Measurements from ENCODE around the gene GPR17.

Gene GPR17

GRCh38 chr2:127665267-127665893, 19.4 kb downstream of the GPR17 start:
- no peak for DNase-seq
- no peak overlapping the region for H3K4me3 ChIP-seq (ENCODE audit: low read depth, low read length)
- peaks cover 18% of the 10 kb centered on the region for H3K27me3 ChIP-seq
- H3K9me3 ChIP-seq: no peaks in the 10 kb centered on the region
- no peaks in the 10 kb centered on the region for H3K36me3 ChIP-seq
- no peaks in the 10 kb centered on the region for H3K4me1 ChIP-seq
- TF ChIP-seq CTCF (IDR thresholded peaks at IDR 0.05; ENCODE audit: low read depth, low read length): no peak

- Histone ChIP-seq H3K9me3 (no peaks in the 10 kb centered on the region), H3K36me3 (no peaks in the 10 kb centered on the region), H3K27me3 (peaks cover 15% of the 10 kb centered on the region), H3K4me3 (ENCODE audit: low read depth, low read length) (no peak overlapping the region), H3K4me1 (no peaks in the 10 kb centered on the region)
- no peak for DNase-seq
- no peak for TF ChIP-seq CTCF (IDR thresholded peaks at IDR 0.05; ENCODE audit: low read depth, low read length)
These were observed 23.1 kb downstream of the GPR17 start for GRCh38 chr2:127669056-127669455.

DNA sequence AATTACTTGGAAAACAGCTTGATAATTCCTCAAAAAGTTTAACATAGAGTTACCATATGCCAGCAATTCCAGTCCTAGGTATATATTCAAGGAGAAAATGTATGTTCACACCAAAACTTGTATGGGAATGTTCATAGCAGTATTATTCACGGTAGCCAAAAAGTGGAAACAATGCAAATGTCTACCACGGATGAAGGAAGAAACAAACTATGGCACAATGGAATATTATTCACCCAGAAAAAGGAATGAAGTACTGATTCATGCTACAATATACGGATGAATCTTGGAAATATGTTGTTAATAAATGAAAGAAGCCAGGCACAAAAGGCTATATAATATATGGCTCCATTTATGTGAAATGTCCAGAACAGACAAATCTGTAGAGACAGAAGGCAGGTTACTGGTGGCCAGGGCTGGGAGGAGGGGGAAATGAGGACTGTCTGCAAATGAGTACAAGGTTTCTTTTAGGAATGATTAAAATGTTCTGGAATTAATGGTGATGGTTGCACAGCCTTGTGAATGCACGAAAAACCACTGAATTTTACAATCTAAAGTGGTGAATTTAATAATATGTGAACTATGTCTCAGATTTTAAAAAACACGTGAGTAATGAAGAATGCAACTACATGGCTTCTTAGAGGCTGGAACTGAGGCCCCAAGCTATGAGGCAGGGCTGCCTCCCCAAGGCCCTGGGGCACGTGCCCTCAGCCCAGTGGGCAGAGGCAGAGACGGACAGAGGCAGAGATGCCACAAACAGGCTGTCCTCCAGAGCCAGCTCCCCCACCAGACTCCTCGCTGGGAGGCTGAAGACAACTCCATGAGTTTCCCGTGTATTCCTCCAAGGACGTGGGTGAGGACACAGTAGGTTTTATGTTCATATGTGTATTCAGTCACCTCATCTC, 24.4 kb downstream of the GPR17 start:
- Histone ChIP-seq H3K4me1 (no peaks in the 10 kb centered on the region), H3K9me3 (no peaks in the 10 kb centered on the region), H3K36me3 (no peaks in the 10 kb centered on the region), H3K27me3 (peaks cover 11% of the 10 kb centered on the region), H3K4me3 (ENCODE audit: low read depth, low read length) (no peak overlapping the region)
- TF ChIP-seq CTCF (IDR thresholded peaks at IDR 0.05; ENCODE audit: low read depth, low read length): no peak
- no peak for DNase-seq

- H3K9me3 ChIP-seq: no peaks in the 10 kb centered on the region
- no peak for TF ChIP-seq CTCF (IDR thresholded peaks at IDR 0.05; ENCODE audit: low read depth, low read length)
- peaks cover 14% of the 10 kb centered on the region for H3K27me3 ChIP-seq
These were observed 25.0 kb downstream of the GPR17 start for GRCh38 chr2:127670957-127671290.

DNA sequence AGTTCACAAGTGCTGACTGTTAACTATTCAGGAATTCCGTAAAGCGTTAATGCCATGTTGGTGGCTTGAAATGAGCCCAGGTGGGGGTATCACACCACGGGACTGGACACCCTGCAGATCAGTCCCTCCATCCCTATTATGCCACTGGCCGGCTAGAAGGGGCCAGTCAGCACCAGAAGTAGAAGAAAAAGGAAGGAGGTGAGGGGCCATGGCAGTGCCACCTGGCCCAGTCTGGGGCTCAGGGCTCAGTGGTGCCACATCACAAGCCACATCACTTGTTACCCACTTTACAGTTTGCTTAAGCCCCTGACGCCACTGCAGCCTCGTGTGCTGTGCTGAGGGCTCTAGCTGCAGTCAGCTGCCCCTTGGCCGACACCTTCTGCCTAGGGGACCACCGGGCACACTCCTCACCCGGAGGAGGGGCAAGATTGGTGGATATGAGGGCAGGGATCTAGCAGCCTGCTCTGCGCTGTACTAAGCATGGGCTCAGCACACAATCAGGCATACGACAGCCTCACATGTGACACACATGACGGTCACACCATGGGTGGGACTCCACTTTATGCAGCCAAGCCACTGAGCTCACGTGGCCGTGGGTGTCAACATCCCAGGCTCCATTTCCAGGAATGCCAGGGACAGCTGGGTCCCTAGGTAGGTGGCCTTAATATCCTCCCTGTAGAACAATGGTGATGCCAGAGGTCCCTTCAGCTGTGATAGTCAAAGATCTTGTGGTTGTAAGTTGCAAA, 25.8 kb downstream of the GPR17 start:
- Histone ChIP-seq H3K4me3 (ENCODE audit: low read depth, low read length) (no peak overlapping the region), H3K36me3 (no peaks in the 10 kb centered on the region), H3K4me1 (no peaks in the 10 kb centered on the region), H3K9me3 (no peaks in the 10 kb centered on the region), H3K27me3 (peaks cover 15% of the 10 kb centered on the region)
- DNase-seq: no peak
- no peak for TF ChIP-seq CTCF (IDR thresholded peaks at IDR 0.05; ENCODE audit: low read depth, low read length)

More at GRCh38 chr2:127670957-127671290, 25.0 kb downstream of the GPR17 start:
- Histone ChIP-seq H3K4me3 (ENCODE audit: low read depth, low read length) (no peak overlapping the region), H3K36me3 (no peaks in the 10 kb centered on the region), H3K4me1 (no peaks in the 10 kb centered on the region)
- no peak for DNase-seq

All from BE2C (cell line).